NK-92 (cell line): ENCODE results near the gene IFNA21.
"Not testable (repeated sequence)": the region's sequence is repeated elsewhere in the genome, so short reads cannot be mapped to it uniquely, and the experiment has no call there.

ENCODE experiments used
- DNase-seq: peaks from one replicate; lab custom pipeline; 2025; ENCODE audit not compliant: unreplicated experiment; lab: John Stamatoyannopoulos, UW

The IFNA21 gene

GRCh38 chr9:21144603-21145002 lies 21.9 kb downstream of the IFNA21 start:
- DNase-seq: no peak

- no peak for DNase-seq
Observed at GRCh38 chr9:21141427-21141882, 25.0 kb downstream of the IFNA21 start, which contains the start of gene IFNW1. Gene IFNW1, minus strand, starts transcription at chr9:21141832. Its CDS starts 262 bp downstream, at chr9:21141570.

- no peak for DNase-seq
Observed at GRCh38 chr9:21137020-21137419, 29.4 kb downstream of the IFNA21 start.

GRCh38 chr9:21135736-21136135 lies 30.7 kb downstream of the IFNA21 start:
- no peak for DNase-seq

GRCh38 chr9:21128186-21128585 lies 38.3 kb downstream of the IFNA21 start:
- not testable (repeated sequence) for DNase-seq

GRCh38 chr9:21121595-21122251 lies 44.7 kb downstream of the IFNA21 start:
- no peak for DNase-seq

- DNase-seq: no peak
Observed at GRCh38 chr9:21121079-21121478, 45.4 kb downstream of the IFNA21 start.

- no peak for DNase-seq
Observed at GRCh38 chr9:21119093-21119770, 47.2 kb downstream of the IFNA21 start.
